HG03039 (cell line): Measurements from ENCODE around the gene STN1.

ENCODE experiments used
- ATAC-seq: cut with Tn5 transposase; IDR thresholded peaks from one replicate; pipeline ENCODE4 v1.9.1; 2021; ENCODE audit warnings: mild to moderate bottlenecking, moderate library complexity; ENCODE audit not compliant: unreplicated experiment

The STN1 gene

GRCh38 chr10:103832806-103833205 lies 85.2 kb downstream of the STN1 start:
- ATAC-seq, result no peak
